ENCODE data around the gene LIPE.

GRCh38 chr19:42412227-42412626, 15.0 kb downstream of the LIPE start:
- TF ChIP-seq EZH2 (IDR thresholded peaks at IDR 0.05; ENCODE audit: borderline replicate concordance, insufficient read depth, low read length, poor library complexity, severe bottlenecking): no peak
- TF ChIP-seq RAD21 (conservative IDR thresholded peaks at IDR 0.05): no peak
- TF ChIP-seq CTCF (IDR thresholded peaks at IDR 0.05; ENCODE audit: poor library complexity, severe bottlenecking): no peak
- no peak for TF ChIP-seq SMC3 (conservative IDR thresholded peaks at IDR 0.05; ENCODE audit: poor library complexity)
- no peak for TF ChIP-seq POLR2AphosphoS5 (IDR thresholded peaks at IDR 0.05)
- TF ChIP-seq REST (IDR thresholded peaks at IDR 0.05; ENCODE audit: borderline replicate concordance): no peak

All from neural cell (in vitro differentiated cells).